Calu3 (cell line): ENCODE results near the gene SEC61G. TPM values are rescaled to one million over a fixed set of nuclear protein-coding genes. Genes with fewer than 3 reads are reported as not detected.

Experiments used
- BruUV-seq: library from RNA; stranded (reverse); fragments of 400-500 nt; replicated peaks from 2 replicates; lab custom pipeline; 2021; lab: Mats Ljungman, UMichigan
- CTCF ChIA-PET: fragments of 300-600 bp; sonication (Branson Sonifier 250); formaldehyde crosslinking; loops from one replicate; lab custom pipeline; 2022; ENCODE audit warnings: antibody characterized with exemption; lab: Charles Lee
- DNase-seq: peaks from one replicate; pipeline ENCODE4 v3.0.0; 2022
- H3K27ac Mint-ChIP-seq: one replicate; pipeline ENCODE4 v1.8.0; 2022; ENCODE audit warnings: mixed read lengths; ENCODE audit not compliant: unreplicated experiment
- H3K27me3 Mint-ChIP-seq: one replicate; pipeline ENCODE4 v1.8.0; 2022; ENCODE audit warnings: mixed read lengths; ENCODE audit not compliant: unreplicated experiment
- H3K36me3 Mint-ChIP-seq: one replicate; pipeline ENCODE4 v1.8.0; 2022; ENCODE audit warnings: mild to moderate bottlenecking, moderate library complexity, mixed read lengths; ENCODE audit not compliant: insufficient read depth, unreplicated experiment
- H3K4me1 Mint-ChIP-seq: one replicate; pipeline ENCODE4 v1.8.0; 2022; ENCODE audit warnings: mild to moderate bottlenecking, low read depth, mixed read lengths; ENCODE audit not compliant: unreplicated experiment
- H3K4me3 Mint-ChIP-seq: one replicate; pipeline ENCODE4 v1.8.0; 2022; ENCODE audit warnings: mild to moderate bottlenecking, low read depth, moderate library complexity, mixed read lengths; ENCODE audit not compliant: unreplicated experiment
- H3K9me3 Mint-ChIP-seq: one replicate; pipeline ENCODE4 v1.8.0; 2022; ENCODE audit warnings: low read depth, mixed read lengths; ENCODE audit not compliant: unreplicated experiment
- CTCF ChIP-seq: fragments of 200-600 bp; IDR thresholded peaks from one replicate; pipeline ENCODE4 v1.8.0; 2022; ENCODE audit warnings: antibody characterized with exemption; ENCODE audit not compliant: unreplicated experiment
- intact Hi-C: fragments of 100-400 bp; cut with micrococcal nuclease; formaldehyde crosslinking; loops from one replicate; pipeline ENCODE4 v1.10.0; 2022; ENCODE audit not compliant: unreplicated experiment
- total RNA-seq: library from RNA; stranded (reverse); gene quantifications from 2 replicates; pipeline ENCODE4 v1.2.3, GENCODE V29; 2022

The SEC61G gene
- total RNA-seq, 1 experiment from 2014 or later = 202 TPM

GRCh38 chr7:54719425-54719824, 39.6 kb downstream of the SEC61G start:
- no peak overlapping the region for H3K4me3 Mint-ChIP-seq
- no peak for TF ChIP-seq CTCF
- BruUV-seq = no TSS peak
- H3K27me3 Mint-ChIP-seq = peaks cover 47% of the 10 kb centered on the region
- intact Hi-C loops = no loop called here
- CTCF ChIA-PET = interaction anchor here (0.5 kb wide), 1 partner anchor 1517 kb away, joined by 3 read pairs; no protein-coding TSS in a partner anchor
- no peak overlapping the region for H3K27ac Mint-ChIP-seq
- DNase-seq = no peak
- H3K36me3 Mint-ChIP-seq = no peaks in the 10 kb centered on the region
- peaks cover 3% of the 10 kb centered on the region for H3K9me3 Mint-ChIP-seq
- no peaks in the 10 kb centered on the region for H3K4me1 Mint-ChIP-seq

GRCh38 chr7:54712820-54713219, 46.2 kb downstream of the SEC61G start:
- BruUV-seq = no TSS peak
- TF ChIP-seq CTCF = no peak
- no peaks in the 10 kb centered on the region for H3K36me3 Mint-ChIP-seq
- no peak overlapping the region for H3K27ac Mint-ChIP-seq
- H3K27me3 Mint-ChIP-seq = peaks cover 28% of the 10 kb centered on the region
- H3K4me3 Mint-ChIP-seq = no peak overlapping the region
- no peak for DNase-seq
- H3K4me1 Mint-ChIP-seq = no peaks in the 10 kb centered on the region
- H3K9me3 Mint-ChIP-seq = no peaks in the 10 kb centered on the region
- CTCF ChIA-PET = no interaction called here
- intact Hi-C loops = no loop called here

- Mint-ChIP-seq H3K4me1 (no peaks in the 10 kb centered on the region), H3K4me3 (no peak overlapping the region), H3K9me3 (no peaks in the 10 kb centered on the region), H3K27me3 (peaks cover 28% of the 10 kb centered on the region), H3K36me3 (no peaks in the 10 kb centered on the region), H3K27ac (no peak overlapping the region)
- no peak for TF ChIP-seq CTCF
- CTCF ChIA-PET = interaction anchor here (0.8 kb wide), 1 partner anchor 122 kb away, joined by 7 read pairs; no protein-coding TSS in a partner anchor
- no peak for DNase-seq
- BruUV-seq = no TSS peak
- intact Hi-C loops = no loop called here
These were observed 47.0 kb downstream of the SEC61G start for GRCh38 chr7:54711900-54712595.

- no TSS peak for BruUV-seq
- CTCF ChIA-PET = no interaction called here
- peaks cover 36% of the 10 kb centered on the region for H3K27me3 Mint-ChIP-seq
- no peaks in the 10 kb centered on the region for H3K9me3 Mint-ChIP-seq
- H3K4me1 Mint-ChIP-seq = no peaks in the 10 kb centered on the region
- no peak for DNase-seq
- TF ChIP-seq CTCF = no peak
- H3K4me3 Mint-ChIP-seq = no peak overlapping the region
- intact Hi-C loops = no loop called here
- no peaks in the 10 kb centered on the region for H3K36me3 Mint-ChIP-seq
- no peak overlapping the region for H3K27ac Mint-ChIP-seq
These were observed 49.7 kb downstream of the SEC61G start for GRCh38 chr7:54709283-54709682.
